Vagina (tissue), 2 donors: ENCODE results near the gene SCARB1.

Source experiments
- POLR2A ChIP-seq, 2 donors: fragments of 450-650 bp; IDR thresholded peaks; one replicate each; pipeline ENCODE4 v1.6.1; 2017; ENCODE audit warnings: antibody characterized with exemption in 2 of 2, mild to moderate bottlenecking in 2 of 2, moderate library complexity in 2 of 2
- POLR2AphosphoS5 ChIP-seq, 2 donors: sonication (generic); formaldehyde crosslinking; IDR thresholded peaks; one replicate each; pipeline ENCODE4 v1.9.0; 2017; ENCODE audit warnings: antibody characterized with exemption in 2 of 2, mild to moderate bottlenecking in 2 of 2, low read depth in 1 of 2; ENCODE audit not compliant: insufficient read depth in 1 of 2
- TF ChIP-seq, protein P1 (sequence below), 3 experiments: fragments of 450-650 bp in 2 of 3; fragments of 200-600 bp in 1 of 3; sonication (generic) in 1 of 3; IDR thresholded peaks; one replicate each; pipeline ENCODE4 v1.5.1; 2017 to 2019; ENCODE audit warnings: antibody characterized with exemption in 3 of 3, mild to moderate bottlenecking in 2 of 3, moderate library complexity in 2 of 3

DNA sequence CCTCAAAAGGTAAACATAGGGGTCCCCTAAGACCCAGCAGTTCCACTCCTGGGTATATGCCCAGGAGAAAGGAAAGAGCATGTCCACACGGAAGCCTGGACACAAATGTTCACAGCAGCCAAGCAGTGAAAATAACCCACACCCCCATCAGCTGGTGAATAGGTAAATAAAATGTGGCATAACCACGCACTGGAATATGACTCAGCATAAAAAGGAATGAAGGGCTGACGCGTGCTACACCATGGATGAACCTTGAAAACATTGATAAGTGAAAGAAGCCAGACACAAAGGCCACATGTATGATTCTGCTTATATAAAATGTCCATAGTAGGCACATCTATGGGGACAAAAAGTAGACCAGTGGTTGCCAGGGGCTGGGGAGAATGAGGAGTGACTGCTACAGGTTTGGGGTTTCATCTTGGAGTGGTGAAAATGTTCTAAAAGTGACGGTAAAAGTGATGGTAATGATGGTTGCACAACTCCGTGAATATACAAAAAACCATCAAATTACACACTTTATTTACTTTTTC is 3.8 kb upstream of the SCARB1 start:
- TF ChIP-seq, protein P1, sequence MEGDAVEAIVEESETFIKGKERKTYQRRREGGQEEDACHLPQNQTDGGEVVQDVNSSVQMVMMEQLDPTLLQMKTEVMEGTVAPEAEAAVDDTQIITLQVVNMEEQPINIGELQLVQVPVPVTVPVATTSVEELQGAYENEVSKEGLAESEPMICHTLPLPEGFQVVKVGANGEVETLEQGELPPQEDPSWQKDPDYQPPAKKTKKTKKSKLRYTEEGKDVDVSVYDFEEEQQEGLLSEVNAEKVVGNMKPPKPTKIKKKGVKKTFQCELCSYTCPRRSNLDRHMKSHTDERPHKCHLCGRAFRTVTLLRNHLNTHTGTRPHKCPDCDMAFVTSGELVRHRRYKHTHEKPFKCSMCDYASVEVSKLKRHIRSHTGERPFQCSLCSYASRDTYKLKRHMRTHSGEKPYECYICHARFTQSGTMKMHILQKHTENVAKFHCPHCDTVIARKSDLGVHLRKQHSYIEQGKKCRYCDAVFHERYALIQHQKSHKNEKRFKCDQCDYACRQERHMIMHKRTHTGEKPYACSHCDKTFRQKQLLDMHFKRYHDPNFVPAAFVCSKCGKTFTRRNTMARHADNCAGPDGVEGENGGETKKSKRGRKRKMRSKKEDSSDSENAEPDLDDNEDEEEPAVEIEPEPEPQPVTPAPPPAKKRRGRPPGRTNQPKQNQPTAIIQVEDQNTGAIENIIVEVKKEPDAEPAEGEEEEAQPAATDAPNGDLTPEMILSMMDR (IDR thresholded peaks at IDR 0.05) = no peak
- TF ChIP-seq POLR2AphosphoS5 (IDR thresholded peaks at IDR 0.05; ENCODE audit: insufficient read depth in 1 of 2, low read depth in 1 of 2) = no peak
- no peak for TF ChIP-seq POLR2A (IDR thresholded peaks at IDR 0.05)
